A549 treated with DMSO at 1 μM for 4 hours (cell line): Measurements from ENCODE around the gene ZNF343. TPM values are rescaled to one million over a fixed set of nuclear protein-coding genes. Genes with fewer than 3 reads are reported as not detected.

ENCODE experiments used
- total RNA-seq: library from RNA; stranded (reverse); fragments of 200-300 nt; extraction: Qiagen RNA extraction; gene quantifications from 5 replicates; pipeline ENCODE4 v1.2.3, GENCODE V29; 2022; ENCODE audit warnings: low read depth

Gene ZNF343
- total RNA-seq, result 12.7 to 17.9 TPM (median 15.2 TPM) in 5 replicates

DNA sequence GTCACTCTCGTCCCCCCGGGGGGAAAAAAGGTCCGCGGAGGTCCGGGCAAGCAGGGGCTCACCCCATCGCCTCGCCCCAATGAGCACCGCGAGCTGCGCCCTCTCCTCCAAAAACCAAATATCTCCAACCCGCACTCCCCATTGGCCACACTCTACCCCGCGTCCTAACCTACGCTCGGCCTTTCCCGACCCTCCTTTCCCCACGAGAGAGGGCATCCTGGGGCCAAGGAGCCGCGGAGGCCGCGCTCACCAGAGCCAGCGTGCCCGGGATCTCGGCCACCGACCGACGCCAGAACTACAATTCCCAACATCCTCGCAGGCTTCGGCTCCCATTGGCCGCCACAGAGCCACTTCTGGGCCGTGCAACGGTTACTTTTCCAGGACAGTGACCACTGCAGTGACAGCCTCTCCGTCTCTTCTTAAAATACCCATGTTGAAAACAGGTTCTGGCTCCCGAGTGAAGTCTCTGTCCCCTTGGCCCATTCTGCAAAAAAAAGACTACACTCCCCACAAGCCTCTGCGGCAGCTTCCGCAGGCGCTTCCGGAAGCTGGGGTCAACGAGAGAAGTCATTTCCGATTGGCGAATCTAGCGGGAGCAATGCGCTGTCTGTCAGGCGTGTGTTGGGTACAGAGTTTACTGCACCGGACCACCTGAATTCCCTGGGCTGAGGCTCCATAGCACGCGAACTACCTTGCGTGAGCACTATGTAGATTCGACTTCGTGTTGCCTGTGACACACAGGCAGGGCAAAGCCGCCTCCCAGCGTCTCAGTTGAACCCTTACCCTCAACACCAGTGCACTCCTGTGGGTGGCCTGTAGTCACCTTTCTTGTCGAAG lies at the start of gene ZNF343:
TSS of gene ZNF343 (minus strand) at position 285 of the 837 bp plus-strand sequence. CDS start 15,020 bp downstream, outside the sequence.

DNA sequence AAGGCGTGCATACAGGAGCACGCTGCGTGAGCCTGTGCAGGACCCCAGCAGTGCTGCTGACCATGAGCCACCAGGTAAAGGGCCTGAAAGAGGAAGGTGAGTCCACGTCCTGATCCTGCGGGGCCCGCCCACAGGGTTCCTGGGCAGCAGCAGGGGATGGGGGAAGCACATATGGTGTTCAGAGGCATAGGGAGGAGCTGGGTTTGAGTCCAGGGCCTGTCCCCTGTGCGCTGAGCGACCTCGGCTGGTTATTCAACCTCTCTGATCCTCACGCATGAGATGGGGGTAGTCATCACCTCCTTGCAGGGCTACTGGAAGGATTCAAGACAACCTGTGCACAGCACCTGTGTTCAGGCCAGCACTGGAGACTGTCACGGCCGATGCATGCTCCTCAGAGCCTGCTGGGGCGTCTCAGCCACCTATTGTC lies 27.9 kb upstream of the ZNF343 start, which contains the start of gene TMC2:
TSS of gene TMC2 (plus strand) at position 14 of the 427 bp plus-strand sequence. CDS start at position 63, 49 bp downstream.

DNA sequence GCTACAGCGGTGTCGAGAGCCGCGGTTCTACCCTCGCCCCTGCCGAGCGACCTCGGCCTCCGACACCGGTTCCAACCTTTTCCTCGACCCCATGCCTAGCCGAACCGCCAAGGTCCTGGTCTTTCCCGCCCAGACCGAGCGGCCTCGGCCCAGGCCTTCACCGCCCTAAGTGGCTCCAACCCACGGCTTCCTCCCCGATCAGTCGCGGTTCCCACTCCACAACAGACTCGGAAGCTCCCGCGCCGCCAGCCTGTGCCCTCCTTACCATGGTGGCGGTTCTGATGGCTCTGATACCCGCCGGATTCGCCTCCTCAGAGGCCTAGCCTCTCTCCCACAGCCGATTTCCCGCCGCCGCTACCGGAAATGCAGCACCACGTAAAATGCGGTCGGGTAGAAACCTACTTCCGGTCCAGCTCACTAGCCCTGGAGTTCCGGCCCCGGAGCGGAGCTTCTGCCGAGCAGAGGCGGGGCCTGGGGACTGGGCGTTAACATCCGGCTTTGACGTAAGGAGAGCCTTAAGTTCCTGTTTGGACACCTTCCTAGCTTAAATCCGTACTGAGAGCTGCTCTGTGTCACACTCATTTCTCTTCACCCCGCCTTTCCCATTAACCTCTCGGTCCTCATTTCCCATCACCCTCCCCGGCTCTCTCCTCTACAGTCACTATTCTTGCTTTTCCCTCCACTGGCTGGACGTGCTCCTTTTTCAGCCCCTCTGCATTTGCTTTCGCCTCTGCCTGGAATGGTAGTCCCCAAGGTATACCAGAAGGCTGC lies 38.1 kb downstream of the ZNF343 start, which contains the start of gene SNRPB:
TSS of gene SNRPB (minus strand) at position 367 of the 771 bp plus-strand sequence. CDS start at position 268, 99 bp downstream.

Other genes with a start within 250 kb of the ZNF343 start
- 0.07 to 0.11 TPM (median 0.08 TPM) in 3 of 5 replicates, not detected in the others for gene TGM3, start 212.9 kb downstream of the ZNF343 start, total RNA-seq
- gene TGM6, start 128.0 kb downstream of the ZNF343 start, total RNA-seq, result not detected in 5 replicates
- 932 to 1,046 TPM (median 968 TPM) in 5 replicates for gene SNRPB, start 38.1 kb downstream of the ZNF343 start, total RNA-seq
- gene TMC2, start 27.7 kb upstream of the ZNF343 start, total RNA-seq, result not detected in 5 replicates
- 599 to 673 TPM (median 643 TPM) in 5 replicates for gene NOP56, start 143.7 kb upstream of the ZNF343 start, total RNA-seq
- gene IDH3B, start 155.3 kb upstream of the ZNF343 start, total RNA-seq, result 121 to 136 TPM (median 134 TPM) in 5 replicates
- 1.8 to 3.5 TPM (median 2.6 TPM) in 5 replicates for gene EBF4, start 183.9 kb upstream of the ZNF343 start, total RNA-seq